IPS DF 19.7 (cell line): ENCODE measurements around the gene SSR3.

ENCODE experiments used
- DNase-seq: peaks from one replicate; pipeline ENCODE4 v3.0.0-alpha.2; 2013; ENCODE audit warnings: low read depth, low spot score

SSR3 gene

GRCh38 chr3:156491192-156491591, 63.7 kb downstream of the SSR3 start:
- no peak for DNase-seq
